HAP-1 (cell line): Measurements from ENCODE around the gene PER1.
A peak's percentile ranks its signal among the peaks of the same experiment; 100 is the strongest.

Source experiments
- DNase-seq, 2 experiments: peaks; one replicate each; pipeline ENCODE4 v3.0.0-alpha.2; 2016 to 2020; ENCODE audit warnings: low spot score in 2 of 2
- H3K27me3 ChIP-seq: fragments of 250-450 bp; sonication (Bioruptor Pico); 2 replicates; pipeline ENCODE4 v1.5.1; 2020; ENCODE audit warnings: low read depth, mild to moderate bottlenecking, moderate library complexity
- H3K36me3 ChIP-seq: fragments of 250-450 bp; sonication (Bioruptor Pico); replicated peaks from 2 replicates; pipeline ENCODE4 v1.5.1; 2020; ENCODE audit warnings: mild to moderate bottlenecking
- H3K4me1 ChIP-seq: fragments of 250-450 bp; sonication (Bioruptor Pico); 2 replicates; pipeline ENCODE4 v1.5.1; 2020; ENCODE audit warnings: mild to moderate bottlenecking
- H3K4me3 ChIP-seq: fragments of 250-450 bp; sonication (Bioruptor Pico); 2 replicates; pipeline ENCODE4 v1.5.1; 2020; ENCODE audit warnings: mild to moderate bottlenecking, moderate library complexity
- H3K9me3 ChIP-seq: fragments of 250-450 bp; sonication (Bioruptor Pico); 2 replicates; pipeline ENCODE4 v1.5.1; 2020; ENCODE audit warnings: mild to moderate bottlenecking, moderate library complexity
- in situ Hi-C: fragments of 300-500 bp; cut with MboI; formaldehyde crosslinking; loops from 3 replicates; pipeline ENCODE4 v1.14.3; 2020; ENCODE audit warnings: low sequenced_read_pairs, inconsistent platforms, mixed read lengths

PER1 gene

DNA sequence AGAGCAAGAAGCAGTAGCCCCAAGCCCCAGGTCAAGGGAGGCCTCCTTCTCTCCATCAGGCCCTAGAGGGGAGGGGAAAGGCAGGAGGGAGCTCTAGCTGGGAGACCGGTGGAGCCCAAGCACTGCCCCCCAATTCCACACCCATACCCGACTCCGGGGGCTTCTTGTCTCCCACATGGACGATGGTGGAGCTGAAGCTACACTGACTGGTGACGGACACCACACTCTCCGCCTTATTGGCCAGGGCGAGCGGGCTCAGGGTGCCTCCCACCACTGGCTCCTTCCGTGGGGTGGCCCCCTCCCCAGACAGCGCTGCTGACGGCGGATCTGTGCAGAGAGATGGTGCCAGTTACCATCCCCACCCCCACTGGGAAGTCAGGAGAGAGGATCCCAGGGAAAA is 6.4 kb downstream of the PER1 start:
- Histone ChIP-seq H3K27me3 (no peaks in the 10 kb centered on the region), H3K4me3 (no peak overlapping the region), H3K4me1 (peaks cover 1% of the 10 kb centered on the region; the same call in 1 of the 2 replicates), H3K36me3 (peaks cover 72% of the 10 kb centered on the region), H3K9me3 (no peaks in the 10 kb centered on the region)
- in situ Hi-C loops: no loop called here
- no peak for DNase-seq

DNA sequence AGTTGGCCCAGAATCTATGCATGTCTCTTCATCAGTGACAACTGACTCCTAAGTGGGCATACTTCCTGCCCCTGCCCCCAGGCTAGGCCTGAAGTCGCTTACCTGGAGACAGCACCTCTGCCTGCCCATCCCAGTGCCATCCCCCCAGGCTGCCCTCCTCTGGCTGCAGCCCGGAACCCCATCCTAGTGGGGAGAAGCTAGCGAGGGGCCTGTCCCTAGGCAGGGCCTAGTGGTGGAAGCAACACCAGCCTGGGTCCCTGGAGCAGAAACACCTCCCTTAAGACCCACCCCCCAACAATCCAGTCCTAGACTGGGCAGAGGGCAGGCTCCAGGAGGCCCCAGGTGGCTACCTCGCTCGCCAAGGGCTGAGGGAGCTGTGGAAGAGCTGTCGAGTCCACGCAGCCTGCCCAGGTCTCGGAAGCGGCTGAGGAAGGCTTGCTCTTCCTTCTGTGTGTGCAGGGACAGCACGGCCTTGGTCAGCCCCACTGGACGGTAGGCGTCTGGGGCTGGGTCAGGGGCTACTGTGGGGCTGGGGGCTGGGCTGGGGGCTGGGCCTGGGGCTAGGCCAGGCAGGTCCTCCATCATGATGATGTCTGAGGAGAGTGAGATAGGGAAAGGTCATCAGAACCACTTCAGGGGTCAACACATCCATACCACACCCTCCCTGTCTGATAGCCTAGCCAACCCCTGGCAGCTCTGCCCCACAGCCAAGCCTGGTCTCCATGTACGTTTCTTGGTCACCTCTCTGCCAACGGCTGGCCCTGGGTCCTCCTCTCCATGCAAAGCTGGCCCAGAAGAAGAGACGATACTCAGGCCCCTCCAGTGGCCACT is 7.6 kb downstream of the PER1 start:
- Histone ChIP-seq H3K4me1 (no peaks in the 10 kb centered on the region), H3K4me3 (no peak overlapping the region), H3K9me3 (no peaks in the 10 kb centered on the region), H3K27me3 (no peaks in the 10 kb centered on the region), H3K36me3 (peaks cover 73% of the 10 kb centered on the region)
- in situ Hi-C loops: no loop called here
- DNase-seq: no peak

DNA sequence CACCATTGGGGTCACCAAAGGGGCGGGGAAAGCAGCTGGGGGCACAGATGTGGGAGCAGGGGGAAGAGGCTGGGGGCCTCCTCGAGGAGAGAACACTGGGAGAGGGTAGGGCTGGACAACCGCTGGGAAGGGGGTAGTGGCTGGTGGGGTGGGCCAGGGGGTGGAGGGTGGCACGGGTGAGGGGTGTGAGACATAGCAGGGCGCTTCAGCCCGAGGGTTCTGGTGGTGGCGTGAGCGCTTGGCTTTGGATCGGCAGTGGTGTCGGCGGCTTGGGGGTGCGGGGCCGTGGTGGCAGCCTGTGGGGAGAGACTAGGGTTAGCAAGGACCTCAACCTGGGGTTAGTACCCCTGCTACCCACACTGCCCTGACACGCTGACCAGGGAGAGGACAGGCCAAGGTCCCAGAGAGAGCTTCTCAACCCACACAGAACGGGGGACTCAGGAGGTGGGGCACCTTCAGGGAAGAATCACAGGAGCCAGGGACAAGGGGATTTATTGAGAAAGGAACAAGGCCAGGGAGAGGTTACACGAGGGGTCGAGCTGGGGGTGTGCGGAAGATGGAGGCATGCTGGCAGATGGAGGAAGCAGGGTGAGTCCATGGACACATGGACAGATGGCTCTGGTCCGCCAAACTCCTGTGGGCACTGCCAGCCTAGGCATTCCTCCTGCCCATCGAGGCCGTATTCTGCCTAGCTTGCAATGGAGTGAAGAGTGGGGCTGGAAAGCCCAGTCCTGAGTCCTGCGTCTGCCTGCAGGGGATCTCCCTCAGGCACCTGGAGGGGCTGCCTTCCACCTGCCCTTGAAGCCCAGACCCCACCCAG is 8.4 kb downstream of the PER1 start:
- DNase-seq: no peak
- no peaks in the 10 kb centered on the region for H3K9me3 ChIP-seq
- peaks cover 68% of the 10 kb centered on the region for H3K36me3 ChIP-seq
- H3K4me3 ChIP-seq: no peak overlapping the region
- no peaks in the 10 kb centered on the region for H3K27me3 ChIP-seq
- in situ Hi-C loops: no loop called here
- no peaks in the 10 kb centered on the region for H3K4me1 ChIP-seq

DNA sequence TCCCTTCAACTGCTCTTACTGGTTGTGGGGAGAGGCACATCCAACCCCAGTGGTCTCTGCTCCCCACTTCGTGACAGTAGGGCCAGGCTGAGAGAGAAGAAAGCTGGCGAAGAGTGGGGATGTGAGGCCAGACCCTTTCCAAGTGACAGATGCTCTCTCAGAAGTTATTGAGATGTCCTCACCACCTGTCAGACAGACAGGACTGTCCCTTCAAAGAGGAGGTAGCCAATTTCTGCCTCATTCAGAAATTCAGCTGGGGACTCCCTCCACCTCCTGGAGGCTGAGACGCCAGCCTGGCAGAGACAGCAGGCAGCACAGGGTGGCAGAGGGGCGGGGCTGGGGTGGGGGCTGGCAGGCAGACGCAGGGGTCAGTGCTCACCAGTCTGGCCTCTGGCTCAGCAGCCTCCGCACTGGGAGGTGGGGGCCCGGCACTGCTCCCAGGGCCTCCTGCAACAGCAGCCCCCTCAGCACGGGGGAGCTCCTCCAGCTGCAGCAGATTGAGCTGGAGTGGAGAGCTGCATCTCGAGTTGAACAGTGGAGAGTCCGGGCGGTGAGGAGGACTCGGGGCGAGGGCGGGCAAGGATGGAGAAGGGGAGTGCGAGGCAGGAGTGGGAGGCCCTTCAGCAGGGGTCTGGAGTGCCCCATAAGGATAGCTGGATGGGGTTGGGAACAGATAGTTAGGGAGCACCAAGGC is 9.2 kb downstream of the PER1 start:
- in situ Hi-C loops: no loop called here
- no peak for DNase-seq
- Histone ChIP-seq H3K27me3 (no peaks in the 10 kb centered on the region), H3K4me3 (no peak overlapping the region), H3K36me3 (peaks cover 61% of the 10 kb centered on the region), H3K9me3 (no peaks in the 10 kb centered on the region), H3K4me1 (peaks cover 4% of the 10 kb centered on the region)

DNA sequence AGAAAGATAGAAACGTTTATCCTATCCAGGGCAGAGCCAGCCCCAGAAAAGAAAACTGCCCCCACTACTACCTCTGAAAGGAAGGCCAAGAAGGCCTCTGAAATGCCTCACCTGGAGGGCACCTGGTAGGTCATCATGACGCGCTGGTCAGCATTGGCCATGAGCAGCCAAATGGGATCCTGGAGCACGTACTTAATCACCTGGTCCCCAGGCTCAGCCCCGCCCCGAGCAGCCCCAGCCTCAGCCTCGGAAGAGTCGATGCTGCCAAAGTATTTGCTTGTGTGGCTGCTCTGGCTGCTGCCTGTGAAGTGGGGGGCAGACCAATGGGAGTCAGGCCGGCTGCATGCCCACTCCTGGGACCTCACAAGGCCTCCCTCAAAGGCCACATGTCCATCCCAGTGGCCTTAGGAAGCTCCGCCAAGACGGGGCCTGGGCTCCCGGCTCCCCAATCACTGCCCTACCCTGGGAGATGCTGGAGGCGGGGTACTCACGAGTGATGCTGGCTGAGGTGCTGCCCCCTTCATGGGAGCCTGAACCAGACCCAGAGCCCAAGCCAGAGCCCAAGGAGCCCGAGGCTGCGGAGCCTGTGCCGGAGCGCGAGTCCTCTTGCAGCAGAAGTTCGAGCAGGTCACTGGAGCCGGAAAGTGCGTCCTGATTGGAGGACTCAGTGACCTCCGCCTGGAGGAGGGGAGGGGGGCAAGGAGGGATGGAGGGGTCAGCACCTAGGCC is 9.9 kb downstream of the PER1 start:
- no peak overlapping the region for H3K4me3 ChIP-seq
- peaks cover 54% of the 10 kb centered on the region for H3K36me3 ChIP-seq
- no peaks in the 10 kb centered on the region for H3K27me3 ChIP-seq
- peaks cover 9% of the 10 kb centered on the region for H3K4me1 ChIP-seq
- in situ Hi-C loops: no loop called here
- no peaks in the 10 kb centered on the region for H3K9me3 ChIP-seq
- no peak for DNase-seq

DNA sequence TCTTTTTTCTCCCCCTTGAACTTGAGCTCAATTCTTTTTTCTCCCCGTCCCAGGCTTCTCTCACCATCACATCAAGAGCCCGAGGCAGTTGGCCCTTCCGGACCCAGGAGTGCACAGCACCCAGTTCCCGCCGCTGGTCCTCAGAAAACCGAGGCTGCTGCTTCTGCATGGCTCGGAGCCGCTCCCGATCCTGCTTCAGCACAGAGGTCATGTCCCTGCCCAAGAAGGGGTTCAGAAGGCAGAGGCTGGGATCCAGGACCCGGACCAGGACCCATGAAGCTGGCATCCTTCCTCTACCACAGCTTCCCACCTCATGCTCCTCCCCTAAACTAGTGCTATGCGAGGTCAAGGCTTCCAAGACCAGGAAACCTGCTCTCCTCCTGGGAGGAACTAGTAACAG is 10.5 kb downstream of the PER1 start:
- H3K4me1 ChIP-seq: peaks cover 9% of the 10 kb centered on the region
- H3K4me3 ChIP-seq: no peak overlapping the region
- in situ Hi-C loops: no loop called here
- H3K27me3 ChIP-seq: no peaks in the 10 kb centered on the region
- DNase-seq: no peak
- H3K9me3 ChIP-seq: no peaks in the 10 kb centered on the region
- H3K36me3 ChIP-seq: peaks cover 49% of the 10 kb centered on the region

DNA sequence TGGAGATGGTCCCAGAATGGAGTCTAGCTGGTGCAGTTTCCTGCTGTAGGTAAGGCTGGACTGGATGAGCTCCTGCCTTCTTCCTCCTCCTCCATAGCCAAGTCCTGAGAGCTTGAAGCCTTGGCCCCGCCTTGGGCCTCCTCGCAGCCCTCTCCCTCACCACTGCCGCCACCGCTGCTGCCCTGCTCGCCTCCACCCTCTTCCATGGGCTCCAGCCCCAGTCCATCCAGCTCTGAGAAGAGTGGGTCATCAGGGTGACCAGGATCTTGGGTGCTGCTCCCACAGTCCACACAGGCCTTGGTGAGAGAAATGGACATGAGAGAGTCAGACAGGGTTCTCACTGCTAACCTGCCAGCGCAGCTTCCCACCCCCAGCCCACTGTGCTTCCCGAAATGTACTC is 11.2 kb downstream of the PER1 start:
- in situ Hi-C loops: no loop called here

DNA sequence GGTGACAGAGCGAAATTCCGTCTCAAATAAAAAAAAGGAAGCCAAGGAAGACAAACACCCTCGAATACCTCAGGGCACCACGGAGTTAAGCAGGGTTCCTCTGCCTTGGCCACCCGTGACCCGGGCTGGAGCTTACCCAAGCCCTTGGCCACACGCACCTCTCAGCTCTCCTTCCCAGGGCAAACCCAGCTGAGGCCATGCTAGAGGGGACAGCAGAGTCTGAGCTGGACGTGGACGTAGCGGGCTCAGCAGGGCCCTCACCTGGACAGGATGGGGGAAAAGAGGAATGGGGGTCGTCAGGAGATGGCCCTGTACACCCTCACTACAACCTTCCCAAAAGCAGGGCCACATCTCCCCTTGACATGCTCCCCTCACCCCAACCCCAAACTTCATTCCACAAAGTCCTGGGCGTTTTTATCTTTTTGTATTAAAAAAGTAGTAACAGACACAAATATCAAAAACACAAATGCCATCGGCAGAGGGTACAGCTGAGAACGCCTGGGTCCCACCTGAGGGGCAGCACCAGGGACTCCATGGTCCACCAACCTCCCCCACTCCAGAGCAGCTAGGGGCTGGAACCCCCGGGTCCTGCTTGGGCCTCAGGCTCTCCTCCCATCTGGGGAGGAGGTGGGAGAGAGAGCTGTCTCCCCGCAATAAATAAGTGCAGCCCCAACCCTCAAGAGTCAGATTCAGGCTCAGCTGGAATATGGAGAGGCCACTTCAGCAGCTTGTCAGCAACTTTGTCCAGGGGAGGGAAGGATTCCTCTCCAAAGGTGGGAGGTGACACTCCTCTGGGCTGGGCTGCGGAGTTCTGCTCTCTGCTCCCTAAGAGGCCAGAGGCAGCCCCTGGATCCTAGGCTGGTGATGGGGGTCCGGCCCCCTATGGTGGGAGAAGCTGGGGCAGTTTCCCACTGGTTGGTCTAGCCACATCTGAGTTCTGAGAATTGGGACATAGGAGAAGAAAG is 11.9 kb downstream of the PER1 start:
- Histone ChIP-seq H3K4me3 (no peak overlapping the region), H3K27me3 (no peaks in the 10 kb centered on the region), H3K4me1 (peaks cover 9% of the 10 kb centered on the region), H3K36me3 (peaks cover 38% of the 10 kb centered on the region), H3K9me3 (no peaks in the 10 kb centered on the region)
- in situ Hi-C loops: no loop called here
- DNase-seq: no peak

More for the DNA sequence above, 11.2 kb downstream of the PER1 start:
- Histone ChIP-seq H3K4me3 (no peak overlapping the region), H3K4me1 (peaks cover 9% of the 10 kb centered on the region), H3K27me3 (no peaks in the 10 kb centered on the region), H3K36me3 (peaks cover 43% of the 10 kb centered on the region), H3K9me3 (no peaks in the 10 kb centered on the region)
- DNase-seq: no peak

DNA sequence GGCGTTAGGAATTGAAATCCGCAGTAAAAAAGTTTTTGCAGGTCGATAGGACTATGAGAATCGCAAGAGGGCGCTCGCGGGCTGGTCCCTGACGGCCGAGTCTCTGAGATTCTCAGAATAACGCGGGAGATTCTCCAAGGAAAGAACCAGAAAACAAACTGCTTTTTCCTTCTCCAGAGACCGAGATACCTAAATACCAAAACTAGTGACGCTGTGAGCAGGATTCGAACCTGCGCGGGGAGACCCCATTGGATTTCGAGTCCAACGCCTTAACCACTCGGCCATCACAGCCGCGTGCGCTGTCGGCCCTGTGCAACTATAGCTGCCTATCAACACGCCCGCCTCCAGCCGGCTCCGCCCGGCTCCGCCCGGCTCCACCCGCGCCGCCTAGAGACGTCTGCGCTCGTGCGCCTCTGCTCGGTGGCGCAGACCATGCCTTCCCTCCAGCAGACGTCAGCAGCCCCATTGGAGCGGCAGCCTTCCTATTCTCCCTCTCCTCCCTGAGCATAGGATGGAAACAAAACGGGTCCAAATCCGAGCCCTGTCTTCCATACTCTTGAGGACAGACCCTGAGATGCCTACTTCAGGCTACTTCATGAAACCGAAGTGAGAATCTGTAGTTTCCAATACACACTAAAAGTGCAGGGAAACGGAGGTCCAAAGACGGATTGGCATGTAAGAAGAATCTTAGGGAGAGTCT is 13.4 kb downstream of the PER1 start:
- peaks cover 13% of the 10 kb centered on the region for H3K4me1 ChIP-seq
- no peaks in the 10 kb centered on the region for H3K9me3 ChIP-seq
- DNase-seq: peak; percentile 97
- H3K27me3 ChIP-seq: no peaks in the 10 kb centered on the region
- H3K4me3 ChIP-seq: peak overlapping the region; percentile 43
- in situ Hi-C loops: no loop called here
- H3K36me3 ChIP-seq: peaks cover 29% of the 10 kb centered on the region

DNA sequence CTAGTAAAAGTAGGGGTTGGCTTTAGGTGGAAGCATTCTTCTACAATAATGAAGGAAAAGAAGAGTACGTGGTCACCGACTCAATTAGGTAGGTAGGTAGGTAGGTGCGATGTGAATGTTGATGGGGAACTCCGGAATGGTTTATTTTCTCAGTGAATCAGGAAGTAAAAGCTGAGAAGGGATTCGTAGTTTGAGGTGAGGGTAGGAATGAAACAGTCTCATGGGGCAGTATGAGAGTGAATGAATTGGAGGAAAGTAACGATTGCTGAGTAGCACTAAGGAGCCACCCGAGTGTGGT is 13.9 kb downstream of the PER1 start:
- peaks cover 27% of the 10 kb centered on the region for H3K36me3 ChIP-seq
- H3K4me1 ChIP-seq: peaks cover 16% of the 10 kb centered on the region
- no peaks in the 10 kb centered on the region for H3K27me3 ChIP-seq
- DNase-seq: no peak
- peak overlapping the region; percentile 43 for H3K4me3 ChIP-seq
- in situ Hi-C loops: no loop called here
- H3K9me3 ChIP-seq: no peaks in the 10 kb centered on the region

DNA sequence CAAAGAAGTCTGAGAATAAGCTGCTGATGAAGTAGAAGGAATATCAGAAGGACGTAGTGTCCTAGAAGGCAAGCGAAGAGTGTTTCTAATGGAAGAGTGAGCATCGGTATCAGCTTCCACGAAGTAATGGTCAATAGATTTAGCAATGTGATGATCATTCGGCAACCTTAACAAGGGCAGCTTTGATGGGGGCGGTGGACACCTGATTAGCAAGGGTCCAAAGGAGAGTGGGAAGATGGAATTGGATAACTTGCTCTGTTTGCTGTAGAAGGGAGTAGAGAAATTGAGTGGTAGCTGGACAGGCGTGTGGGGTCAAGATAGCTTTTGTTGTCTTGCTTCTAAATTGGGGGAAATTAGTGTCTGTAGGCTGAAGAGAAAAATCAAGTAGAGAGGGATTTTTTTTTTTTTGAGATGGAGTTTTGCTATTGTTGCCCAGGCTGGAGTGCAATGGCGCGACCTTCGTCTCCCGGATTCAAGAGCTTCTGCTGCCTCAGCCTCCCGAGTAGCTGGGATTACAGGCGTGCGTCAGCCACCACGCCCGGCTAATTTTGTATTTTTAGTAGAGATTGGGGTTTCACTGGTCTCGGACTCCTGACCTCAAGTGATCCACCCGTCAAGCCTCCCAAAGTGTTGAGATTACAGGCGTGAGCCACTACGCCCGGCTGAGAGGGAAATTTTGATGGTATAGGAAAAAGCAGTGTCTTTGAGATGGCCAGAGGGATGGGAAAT is 14.4 kb downstream of the PER1 start:
- no peaks in the 10 kb centered on the region for H3K27me3 ChIP-seq
- in situ Hi-C loops: no loop called here
- peak overlapping the region; percentile 43 for H3K4me3 ChIP-seq
- H3K4me1 ChIP-seq: peaks cover 16% of the 10 kb centered on the region
- no peaks in the 10 kb centered on the region for H3K9me3 ChIP-seq
- H3K36me3 ChIP-seq: peaks cover 27% of the 10 kb centered on the region
- no peak for DNase-seq

DNA sequence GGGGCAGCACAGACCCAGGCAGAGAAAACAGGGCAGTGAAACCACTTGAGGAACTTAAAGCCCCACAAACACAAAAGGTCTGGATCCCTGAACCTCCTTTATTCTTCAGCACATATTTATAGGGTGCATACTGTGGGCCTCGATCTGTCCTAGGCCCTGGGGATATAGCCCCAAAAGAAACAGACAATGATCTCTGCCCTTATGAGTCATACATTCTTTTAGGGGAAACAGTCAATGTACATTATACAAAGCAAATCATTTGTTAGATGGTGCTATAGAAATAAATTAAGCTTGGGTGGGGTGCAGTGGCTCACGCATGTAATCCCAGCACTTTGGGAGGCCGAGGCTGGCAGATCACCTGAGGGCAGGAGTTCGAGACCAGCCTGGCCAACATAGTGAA is 18.3 kb downstream of the PER1 start:
- in situ Hi-C loops: no loop called here
- peaks cover 16% of the 10 kb centered on the region for H3K4me1 ChIP-seq
- DNase-seq: no peak
- H3K27me3 ChIP-seq: no peaks in the 10 kb centered on the region
- no peak overlapping the region for H3K4me3 ChIP-seq
- no peaks in the 10 kb centered on the region for H3K36me3 ChIP-seq
- no peaks in the 10 kb centered on the region for H3K9me3 ChIP-seq
